ENCODE results near the gene AZIN2. TPM values are rescaled to one million over a fixed set of nuclear protein-coding genes. Genes with fewer than 3 reads are reported as not detected.

AZIN2 gene
- total and polyA plus RNA-seq, 9 of the 15 experiments (the other 6 are each of a cell fraction or from before 2014, with no cell fraction given): 0.06 to 0.91 (median 0.42) TPM; not detected in 2

GRCh38 chr1:33149453-33150190, 68.7 kb downstream of the AZIN2 start:
- H3K4me1 ChIP-seq (replicated peaks in 1 of 2; ENCODE audit: control insufficient read depth in 2 of 2, insufficient read depth in 2 of 2, low read length in 2 of 2): peaks cover 0 to 5% of the 10 kb centered on the region in 2 experiments; a peak in 1 of 5 replicates
- 7% methylated on average over 7 of the region's 7 CpGs for WGBS (ENCODE audit: insufficient coverage, low coverage, missing lambda C conversion rate)
- no peaks in the 10 kb centered on the region for H4K20me1 ChIP-seq (replicated peaks; ENCODE audit: control insufficient read depth, insufficient read depth, low read length)
- no peak overlapping the region for H3K9ac ChIP-seq (ENCODE audit: insufficient read depth in 1 of 2, low read depth in 2 of 2, low read length in 2 of 2)
- in situ Hi-C loops (cut with MboI): no loop called here
- FAIRE-seq (no peak), ATAC-seq (no peak), DNase-seq (ENCODE audit: extremely low read depth in 1 of 4, low spot score in 3 of 4) (no peak)
- no peak overlapping the region for H3K4me3 ChIP-seq
- no peaks in the 10 kb centered on the region for H3K79me2 ChIP-seq (ENCODE audit: control insufficient read depth, insufficient read depth, low read length)
- no peaks in the 10 kb centered on the region for H3K9me1 ChIP-seq (ENCODE audit: control insufficient read depth, insufficient read depth, low read length)
- CTCF ChIA-PET (ENCODE audit: low intra/inter-chr PET ratio): interaction anchor here (0.7 kb wide), 1 partner anchor 35 kb away, joined by 3 read pairs; no protein-coding TSS in a partner anchor
- intact Hi-C loops (cut with micrococcal nuclease): no loop called here
- H3K4me2 ChIP-seq (ENCODE audit: insufficient read depth, low read length): no peak overlapping the region
- no peak overlapping the region for H3K27ac ChIP-seq (ENCODE audit: extremely low read depth, low read depth, low read length)
- no peaks in the 10 kb centered on the region for H3K36me3 ChIP-seq (ENCODE audit: control insufficient read depth, insufficient read depth, low read length)
- no TSS peak for BruUV-seq (replicated peaks)
- H3K9me3 ChIP-seq (replicated peaks; ENCODE audit: control insufficient read depth, insufficient read depth, low read depth, low read length): no peaks in the 10 kb centered on the region
- POLR2A ChIA-PET: interaction anchor here (0.6 to 0.7 kb wide), 3 partner anchors 23 to 41 kb away, joined by 3 read pairs; no protein-coding TSS in a partner anchor
- no peak overlapping the region for H2AFZ ChIP-seq (ENCODE audit: low read depth, low read length)
- peaks cover 11 to 26% of the 10 kb centered on the region in 2 experiments; a peak in 4 of 5 replicates for H3K27me3 ChIP-seq (ENCODE audit: control insufficient read depth in 2 of 2, insufficient read depth in 2 of 2, low read length in 2 of 2)
- TF ChIP-seq CEBPB (tag; IDR thresholded peaks at IDR 0.05): peak; percentile 84
- TF ChIP-seq ZNF589 (CRISPR knock-in tag; IDR thresholded peaks at IDR 0.05; ENCODE audit: low read depth): no peak
- no peak for TF ChIP-seq TAF7 (tag; IDR thresholded peaks at IDR 0.05)
- TF ChIP-seq SRSF9 (IDR thresholded peaks at IDR 0.05; ENCODE audit: borderline replicate concordance, low read depth, low read length): no peak
- no peak for TF ChIP-seq SFPQ (IDR thresholded peaks at IDR 0.05; ENCODE audit: low read depth, low read length)
- TF ChIP-seq U2AF1 (optimal IDR thresholded peaks at IDR 0.05; ENCODE audit: low read depth, low read length): no peak
- no peak for TF ChIP-seq RFX1 (IDR thresholded peaks at IDR 0.05)
- no peak for TF ChIP-seq NR0B1 (IDR thresholded peaks at IDR 0.05; ENCODE audit: partially characterized antibody)
- TF ChIP-seq DMBX1 (CRISPR knock-in tag; IDR thresholded peaks at IDR 0.05; ENCODE audit: borderline replicate concordance): no peak
- TF ChIP-seq ZNF561 (CRISPR knock-in tag; conservative IDR thresholded peaks at IDR 0.05): no peak
- no peak for TF ChIP-seq ARHGAP35 (IDR thresholded peaks at IDR 0.05; ENCODE audit: partially characterized antibody)
- TF ChIP-seq CEBPG (CRISPR knock-in tag; IDR thresholded peaks at IDR 0.05): no peak
- TF ChIP-seq CEBPG (tag; conservative IDR thresholded peaks at IDR 0.05 in 1 of 2, IDR thresholded peaks at IDR 0.05 in 1 of 2): peak in 1 of 2 experiments; percentile 72; a peak in 2 of 4 replicates
- no peak for TF ChIP-seq KLF16 (IDR thresholded peaks at IDR 0.05)
- no peak for TF ChIP-seq ARID3B (CRISPR knock-in tag; IDR thresholded peaks at IDR 0.05; ENCODE audit: borderline replicate concordance)
- TF ChIP-seq ZZZ3 (IDR thresholded peaks at IDR 0.05): no peak
- no peak for TF ChIP-seq ZNF583 (CRISPR knock-in tag; IDR thresholded peaks at IDR 0.05)

Data from K562 (cell line).